HG03575 (cell line): Measurements from ENCODE around the gene MAOA.
"Not testable (repeated sequence)": the region's sequence is repeated elsewhere in the genome, so short reads cannot be mapped to it uniquely, and the experiment has no call there.

Experiments
- ATAC-seq: cut with Tn5 transposase; IDR thresholded peaks from one replicate; pipeline ENCODE4 v1.9.1; 2021; ENCODE audit not compliant: unreplicated experiment, insufficient number of reproducible peaks, low FRiP score; ENCODE audit errors: extremely low read depth

Gene MAOA

DNA sequence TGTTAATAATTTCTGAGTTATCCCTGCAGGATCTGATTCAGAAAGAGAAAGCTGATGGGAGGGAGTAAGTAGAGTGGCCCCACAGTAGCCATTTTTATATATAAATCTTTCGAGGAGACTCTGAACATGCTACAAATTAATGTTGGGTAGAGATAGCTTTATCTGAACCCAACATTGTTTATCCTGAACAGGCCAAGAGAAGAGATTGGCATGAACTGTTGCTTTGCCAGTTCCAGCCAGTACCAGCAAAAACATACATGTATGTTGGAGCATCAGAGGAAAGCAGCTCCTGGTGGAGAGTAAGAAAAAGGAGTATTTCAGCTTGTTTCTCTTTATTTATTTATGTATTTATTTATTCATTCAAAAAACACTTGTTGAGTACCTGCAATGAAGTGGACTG lies 1.6 kb downstream of the MAOA start:
- no peak for ATAC-seq

- ATAC-seq: no peak
These were observed 5.6 kb downstream of the MAOA start for GRCh38 chrX:43661521-43662240.

- no peak for ATAC-seq
These were observed 7.1 kb downstream of the MAOA start for GRCh38 chrX:43663173-43663572.

DNA sequence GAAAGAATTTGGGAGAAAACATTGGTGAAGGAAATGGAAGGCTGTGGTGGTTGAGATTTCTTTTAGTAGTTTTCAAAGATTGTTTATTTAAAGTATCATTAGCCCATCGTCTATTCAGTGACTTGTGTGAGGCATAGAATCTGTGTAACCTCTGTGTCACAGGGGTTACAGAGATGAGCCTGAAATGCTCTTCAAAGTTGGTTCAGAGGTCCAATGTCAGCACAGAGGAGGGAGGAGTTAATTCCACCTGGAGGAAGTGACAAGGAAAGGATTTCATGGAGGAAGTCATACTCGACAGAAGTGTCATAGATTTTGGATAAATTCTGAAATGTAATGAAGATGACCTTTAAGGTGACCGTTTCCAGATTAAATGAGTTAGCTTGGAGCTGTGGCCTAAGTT lies 8.2 kb downstream of the MAOA start:
- no peak for ATAC-seq

- no peak for ATAC-seq
These were observed 8.6 kb downstream of the MAOA start for GRCh38 chrX:43664708-43665107.

DNA sequence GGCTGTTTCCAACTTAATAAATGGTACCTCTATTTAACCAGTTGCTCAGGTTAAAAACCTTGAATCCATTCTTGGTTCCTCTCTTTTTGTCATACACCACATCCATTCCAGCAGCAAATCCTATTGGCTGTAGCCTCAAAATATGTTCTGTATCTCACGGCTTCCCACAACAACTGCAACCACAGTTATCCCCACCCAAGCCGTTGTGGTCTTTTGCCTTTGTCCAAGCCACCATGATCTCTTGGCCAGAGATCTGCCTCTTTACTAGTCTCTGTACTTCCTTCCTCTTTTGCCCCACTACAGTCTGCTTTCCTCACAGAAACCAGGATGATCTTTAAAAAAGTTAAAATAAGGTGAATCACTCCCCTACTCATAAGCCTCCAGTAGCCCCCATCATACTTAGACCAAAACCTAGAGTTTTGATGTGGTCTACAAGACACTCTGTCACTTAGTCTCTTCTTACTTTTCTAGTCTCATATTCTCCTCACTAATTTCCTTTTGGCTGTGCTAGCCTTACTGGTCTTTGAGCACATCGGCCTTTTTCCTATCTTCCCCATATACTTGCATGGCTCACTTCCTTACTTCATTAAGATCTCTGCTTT lies 10.3 kb downstream of the MAOA start:
- ATAC-seq: no peak

GRCh38 chrX:43675965-43676628 lies 20.0 kb downstream of the MAOA start:
- ATAC-seq: not testable (repeated sequence)

- no peak for ATAC-seq
These were observed 21.0 kb downstream of the MAOA start for GRCh38 chrX:43676971-43677572.

GRCh38 chrX:43677993-43678392 lies 21.9 kb downstream of the MAOA start:
- ATAC-seq: no peak

- no peak for ATAC-seq
These were observed 23.0 kb downstream of the MAOA start for GRCh38 chrX:43679058-43679457.

DNA sequence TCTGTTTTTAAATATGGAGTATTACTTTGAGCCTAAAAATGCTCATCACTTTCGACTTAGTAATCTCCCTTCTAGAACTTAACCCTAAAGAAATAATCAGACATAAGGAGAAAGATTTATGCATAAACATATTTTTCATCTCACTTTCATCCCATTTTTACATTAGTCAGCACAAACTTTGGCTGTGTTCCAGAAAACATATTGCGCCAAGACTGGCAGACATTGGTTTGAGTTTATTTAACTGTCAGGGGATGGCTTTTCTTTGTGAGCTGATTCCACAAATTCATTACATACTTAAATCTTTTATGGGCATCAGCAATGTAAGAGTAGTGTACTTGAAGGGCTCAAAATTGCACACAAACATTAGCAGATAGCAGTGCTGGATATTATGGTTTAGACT lies 23.7 kb downstream of the MAOA start:
- no peak for ATAC-seq

DNA sequence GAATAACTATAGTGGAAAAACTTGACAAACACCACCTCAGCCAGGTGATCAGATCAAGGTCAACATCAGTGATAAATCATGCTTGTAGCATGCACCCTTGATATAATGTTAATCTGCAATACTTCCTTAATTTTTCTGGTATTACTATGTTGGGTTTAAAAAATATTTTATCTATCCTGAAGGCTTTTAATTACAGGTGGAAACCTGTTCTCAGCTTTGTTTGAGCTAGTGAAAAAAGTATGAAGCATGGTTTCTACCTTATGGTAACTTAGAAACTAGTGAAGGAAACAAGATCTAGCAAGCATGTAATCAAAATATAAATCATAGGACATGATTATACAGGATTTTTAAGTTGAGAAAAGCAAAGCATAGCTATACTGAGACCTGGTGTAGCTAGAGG lies 26.6 kb downstream of the MAOA start:
- no peak for ATAC-seq

DNA sequence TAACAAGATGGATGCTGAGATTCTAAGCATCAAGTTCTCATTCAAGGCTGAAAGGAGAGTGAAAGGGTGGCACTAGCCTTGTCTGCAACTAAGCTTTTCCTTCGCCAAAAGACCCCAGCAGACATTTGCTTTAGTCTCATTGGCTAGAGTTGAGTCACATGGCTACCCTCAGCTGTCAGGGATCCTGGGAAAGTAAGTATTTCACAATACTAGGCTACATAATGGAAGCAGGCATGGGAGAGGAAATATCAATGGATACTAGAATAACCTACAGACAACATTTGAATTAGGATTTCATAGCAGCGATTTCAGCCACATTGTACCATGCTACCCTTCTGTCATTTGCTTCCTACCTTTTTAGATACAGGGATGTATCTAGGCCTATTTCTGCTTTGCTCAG lies 29.1 kb downstream of the MAOA start:
- ATAC-seq: no peak

GRCh38 chrX:43688586-43688985 lies 32.5 kb downstream of the MAOA start:
- no peak for ATAC-seq

GRCh38 chrX:43693602-43694406 lies 37.7 kb downstream of the MAOA start:
- ATAC-seq: no peak

DNA sequence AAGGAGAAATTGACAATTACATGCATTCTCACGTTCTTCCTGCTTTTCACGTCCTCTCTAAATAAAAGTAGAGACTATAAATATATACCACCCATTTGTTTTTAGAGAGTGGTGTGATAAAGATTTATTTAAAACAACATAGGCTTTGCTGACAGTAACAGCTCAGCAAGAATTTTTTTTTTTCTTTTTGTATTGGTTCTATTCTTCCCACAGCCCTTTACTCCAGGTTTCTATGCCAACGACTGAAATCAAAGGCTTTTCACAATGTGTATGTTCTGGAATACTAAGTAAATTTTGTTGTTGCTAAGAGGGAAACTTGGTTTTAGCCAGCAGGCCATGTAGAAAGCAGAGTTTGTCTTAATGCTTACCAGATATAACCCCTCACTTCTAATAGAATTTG lies 43.4 kb downstream of the MAOA start:
- ATAC-seq: no peak

DNA sequence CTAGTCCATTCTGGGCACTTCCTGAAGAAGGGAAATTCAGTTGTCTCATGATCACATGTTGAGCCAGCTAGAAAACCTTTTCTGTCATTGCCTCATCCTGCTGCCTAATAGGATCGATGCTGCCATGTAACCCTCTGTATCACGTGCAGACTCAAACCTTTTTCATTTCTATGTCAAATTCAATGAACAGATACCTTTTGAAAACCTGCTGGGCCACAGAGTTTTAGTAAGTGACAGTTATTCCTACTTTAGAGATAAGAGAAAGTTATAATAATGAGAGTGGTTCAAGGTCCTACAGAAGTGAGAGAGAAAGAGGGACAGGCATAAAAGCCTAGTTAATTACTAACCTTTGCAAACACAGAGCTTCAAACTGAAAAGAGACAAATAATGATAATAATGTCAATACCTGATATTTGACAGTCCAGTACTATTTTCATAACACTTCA lies 46.0 kb downstream of the MAOA start:
- ATAC-seq: no peak

DNA sequence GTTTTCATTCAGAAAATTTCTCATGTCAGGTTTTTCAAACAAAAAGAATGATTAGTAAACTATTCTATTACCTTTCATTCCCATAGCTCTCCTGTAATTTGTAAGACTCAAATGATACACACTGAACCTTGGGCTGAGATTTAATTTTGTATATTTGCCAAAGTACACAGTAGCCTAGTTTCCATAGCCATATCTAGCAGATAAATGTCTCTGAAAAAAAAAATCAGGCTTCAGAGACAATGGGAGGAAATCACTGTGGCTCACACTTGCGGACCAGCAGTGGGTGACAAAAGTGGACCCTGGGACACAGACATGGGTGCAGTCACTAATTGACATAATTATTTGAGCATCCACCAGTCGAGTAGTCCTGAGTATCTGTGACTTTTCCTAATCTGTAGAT lies 46.6 kb downstream of the MAOA start:
- ATAC-seq: no peak

DNA sequence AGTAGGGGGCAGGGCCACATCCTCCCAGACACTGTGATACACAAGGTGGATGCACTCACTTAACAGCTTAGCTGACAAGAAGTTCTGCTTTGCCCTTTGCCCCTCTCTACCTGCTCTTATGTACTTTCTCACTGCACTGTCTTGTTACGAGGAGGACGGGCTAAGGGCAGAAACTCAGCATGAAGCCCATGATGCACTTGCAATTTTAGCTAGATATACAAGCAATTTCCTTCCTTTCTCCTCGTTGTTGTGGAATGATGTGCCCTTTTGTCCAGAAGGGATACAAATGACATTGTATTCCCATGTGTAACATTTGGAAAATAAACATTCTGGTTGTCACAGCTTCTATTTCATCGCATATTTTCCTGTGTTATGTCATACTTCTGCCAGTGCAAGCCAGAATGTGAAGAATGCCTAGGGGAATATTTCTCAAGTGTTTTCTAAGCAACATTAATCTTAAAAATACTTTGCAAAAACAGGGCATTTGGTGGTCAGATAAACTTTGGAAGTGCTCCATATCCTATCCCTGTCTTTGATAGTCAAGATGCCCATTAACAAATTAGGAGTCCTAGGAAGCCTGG lies 47.2 kb downstream of the MAOA start:
- no peak for ATAC-seq
